ENCODE data around the gene GET3. TPM values are rescaled to one million over a fixed set of nuclear protein-coding genes. Genes with fewer than 3 reads are reported as not detected.

Gene GET3
- total RNA-seq (100 to 1,000 TPM in 1 of 2 experiments, 10 to 100 TPM in 1; 96.9 to 101 TPM), polyA plus RNA-seq (72.5 TPM)

DNA sequence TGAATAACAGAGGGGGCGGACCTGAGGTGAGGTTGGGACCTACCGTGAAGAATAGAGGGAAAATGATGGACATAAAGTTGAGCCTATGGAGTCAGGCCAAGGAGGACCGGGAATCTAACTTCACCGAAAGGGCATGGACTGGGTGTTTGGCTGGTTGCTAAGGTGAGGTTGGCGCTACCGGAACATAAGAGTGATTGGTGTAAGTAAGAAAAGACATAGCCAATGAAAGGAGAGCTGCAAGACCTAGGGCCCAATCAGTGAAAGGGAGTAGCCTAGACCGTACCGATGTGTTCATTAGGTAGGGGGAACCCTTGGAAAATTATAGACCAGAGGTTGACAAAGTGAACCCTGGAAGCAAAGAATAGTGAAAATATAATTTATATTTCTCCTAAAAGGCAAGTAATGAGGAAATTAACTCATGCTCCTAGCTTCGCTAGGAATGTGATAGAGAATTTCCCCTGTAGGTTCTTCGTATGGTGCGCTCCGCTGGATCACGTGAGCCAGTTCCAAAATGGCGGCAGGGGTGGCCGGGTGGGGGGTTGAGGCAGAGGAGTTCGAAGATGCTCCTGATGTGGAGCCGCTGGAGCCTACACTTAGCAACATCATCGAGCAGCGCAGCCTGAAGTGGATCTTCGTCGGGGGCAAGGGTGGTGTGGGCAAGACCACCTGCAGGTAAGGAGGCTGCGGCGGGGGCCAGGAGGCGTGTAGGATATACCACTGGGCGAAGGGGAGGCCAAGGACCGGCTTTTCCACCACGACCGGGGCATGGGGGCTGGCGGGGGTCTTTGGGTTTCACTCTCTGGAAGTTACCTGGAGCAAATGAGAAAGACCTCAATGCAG, at the start of gene GET3:
TSS of gene GET3 (plus strand) at position 503 of the 840 bp plus-strand sequence. CDS start at position 512, 9 bp downstream.
- peaks cover 37% of the 10 kb centered on the region for H3K4me1 ChIP-seq (ENCODE audit: insufficient read depth, low read length)
- Mint-ChIP-seq H3K27ac (peak within 1 kb of the TSS; percentile 93 to 99 (median 97)), H3K4me1 (peaks cover 36 to 48% (median 42%) of the 10 kb centered on the region in 3 donors), H3K36me3 (peaks cover 0 to 37% (median 4%) of the 10 kb centered on the region in 3 donors), H3K9me3 (no peaks in the 10 kb centered on the region), H3K4me3 (peak within 1 kb of the TSS; percentile 87 to 100 (median 99)), H3K27me3 (no peaks in the 10 kb centered on the region)
- CTCF ChIA-PET: interaction anchor here (0.8 to 3.1 kb wide), 9 partner anchors 14 to 97 kb away, joined by 3 to 15 read pairs (median 4); no protein-coding TSS in a partner anchor
- POLR2A ChIA-PET: interaction anchor here (0.8 to 4.9 kb wide), 6 partner anchors 14 to 126 kb away, joined by 3 to 38 read pairs (median 6); partner anchors contain the start of genes TNPO2 and ZNF791
- peak within 1 kb of the TSS; percentile 95 for H3K27ac ChIP-seq (ENCODE audit: low read depth, low read length)
- no peaks in the 10 kb centered on the region for H3K9me3 ChIP-seq (ENCODE audit: low read length)
- H3K27me3 ChIP-seq (ENCODE audit: insufficient read depth, low read length, poor library complexity, severe bottlenecking): no peaks in the 10 kb centered on the region
- peak within 1 kb of the TSS; percentile 81 for H3K4me3 ChIP-seq (ENCODE audit: low read length)
- peaks cover 14% of the 10 kb centered on the region for H3K36me3 ChIP-seq (ENCODE audit: insufficient read depth, low read length)
- peak; percentile 69 to 89 (median 85) for DNase-seq

DNA sequence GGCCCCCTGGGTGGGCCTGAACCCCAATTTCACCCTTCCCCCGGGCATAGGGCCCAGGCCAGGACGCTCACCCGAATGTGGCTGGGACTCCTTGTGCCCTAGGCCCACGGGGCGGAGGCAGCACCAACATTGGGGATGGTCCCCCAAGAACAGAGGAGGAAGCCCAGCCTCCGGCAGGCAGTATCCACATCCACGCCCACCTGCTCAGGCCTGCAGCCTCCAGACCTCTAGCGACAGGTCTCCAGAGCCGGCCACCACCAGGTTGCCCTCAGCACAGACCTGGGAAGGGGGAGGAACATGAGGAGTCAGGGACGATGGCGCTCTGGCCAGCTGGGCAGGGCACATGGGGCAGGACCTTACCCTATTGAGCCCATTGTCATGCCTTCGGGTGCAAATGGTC, 48.3 kb upstream of the GET3 start:
- H3K36me3 ChIP-seq (ENCODE audit: insufficient read depth, low read length): no peaks in the 10 kb centered on the region
- POLR2A ChIA-PET: no interaction called here
- DNase-seq: no peak
- Mint-ChIP-seq H3K36me3 (peaks cover 0 to 1% (median 0%) of the 10 kb centered on the region in 3 donors), H3K27me3 (no peaks in the 10 kb centered on the region), H3K4me1 (peaks cover 0 to under 1% (median 0%) of the 10 kb centered on the region in 3 donors), H3K9me3 (no peaks in the 10 kb centered on the region), H3K4me3 (no peak overlapping the region), H3K27ac (no peak overlapping the region)
- no peaks in the 10 kb centered on the region for H3K4me1 ChIP-seq (ENCODE audit: insufficient read depth, low read length)
- H3K9me3 ChIP-seq (ENCODE audit: low read length): no peaks in the 10 kb centered on the region
- H3K27ac ChIP-seq (ENCODE audit: low read depth, low read length): no peak overlapping the region
- CTCF ChIA-PET: interaction anchor here (1.0 kb wide), 1 partner anchor 8 kb away, joined by 3 read pairs; no protein-coding TSS in a partner anchor
- no peak overlapping the region for H3K4me3 ChIP-seq (ENCODE audit: low read length)
- H3K27me3 ChIP-seq (ENCODE audit: insufficient read depth, low read length, poor library complexity, severe bottlenecking): no peaks in the 10 kb centered on the region

DNA sequence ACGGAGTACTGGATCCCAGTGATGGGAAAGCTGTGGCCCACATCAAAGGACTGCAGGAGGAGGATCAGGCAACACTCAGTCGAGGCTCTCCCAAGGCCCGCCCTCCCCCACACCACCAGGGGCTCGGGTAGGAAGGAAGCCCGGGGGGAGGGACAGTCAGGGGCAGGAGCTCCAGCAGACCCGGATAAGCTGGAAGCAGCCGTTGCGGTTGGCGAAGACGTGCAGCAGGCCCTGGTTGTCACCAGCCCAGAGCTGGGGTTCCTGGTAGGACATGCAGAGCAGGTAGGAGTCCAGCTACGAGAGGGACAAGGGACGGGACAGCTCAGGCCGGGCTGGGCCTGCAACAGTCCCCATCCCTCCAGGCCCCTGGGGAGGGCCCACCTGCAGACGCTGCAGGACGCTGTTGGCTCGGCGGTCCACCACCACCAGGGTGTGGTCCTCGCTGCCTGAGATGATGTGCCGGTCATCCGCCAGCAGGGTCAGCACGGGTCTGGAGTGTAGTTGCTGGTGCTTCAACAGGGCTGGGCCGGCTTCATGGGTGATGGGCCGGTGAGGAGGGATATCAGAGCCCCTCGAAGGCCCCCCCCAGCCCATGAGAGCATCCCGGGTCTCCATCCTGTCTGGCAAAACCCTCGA, 47.6 kb upstream of the GET3 start:
- no peaks in the 10 kb centered on the region for H3K27me3 Mint-ChIP-seq
- H3K9me3 Mint-ChIP-seq: no peaks in the 10 kb centered on the region
- no peaks in the 10 kb centered on the region for H3K4me1 Mint-ChIP-seq
- Histone ChIP-seq H3K4me1 (ENCODE audit: insufficient read depth, low read length) (no peaks in the 10 kb centered on the region), H3K4me3 (ENCODE audit: low read length) (no peak overlapping the region), H3K9me3 (ENCODE audit: low read length) (no peaks in the 10 kb centered on the region), H3K27ac (ENCODE audit: low read depth, low read length) (no peak overlapping the region), H3K36me3 (ENCODE audit: insufficient read depth, low read length) (no peaks in the 10 kb centered on the region), H3K27me3 (ENCODE audit: insufficient read depth, low read length, poor library complexity, severe bottlenecking) (no peaks in the 10 kb centered on the region)
- H3K27ac Mint-ChIP-seq: no peak overlapping the region
- H3K36me3 Mint-ChIP-seq: peaks cover 0 to 1% (median 0%) of the 10 kb centered on the region in 3 donors
- POLR2A ChIA-PET: no interaction called here
- no peak overlapping the region for H3K4me3 Mint-ChIP-seq
- no peak for DNase-seq
- CTCF ChIA-PET: interaction anchor here (1.0 kb wide), 1 partner anchor 9 kb away, joined by 3 read pairs; no protein-coding TSS in a partner anchor

DNA sequence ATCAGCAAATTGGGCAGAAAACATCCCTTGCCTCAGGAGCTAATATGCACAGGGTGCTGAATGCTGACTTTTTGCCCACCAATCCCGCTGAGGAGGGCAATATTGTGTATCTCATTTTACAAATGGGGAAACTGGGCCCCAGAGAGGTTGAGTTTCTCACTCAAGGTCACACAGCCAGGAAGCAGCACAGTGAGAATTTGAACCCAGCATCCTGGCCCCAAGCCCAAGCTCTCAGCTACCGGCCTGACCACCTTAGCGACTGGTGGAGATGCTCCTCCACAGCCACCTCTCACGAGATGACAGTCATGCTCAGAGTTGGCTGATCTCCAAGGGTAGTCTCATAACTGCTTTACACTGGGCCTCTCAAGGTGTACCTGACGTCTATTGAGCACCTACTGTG, 44.3 kb upstream of the GET3 start:
- Mint-ChIP-seq H3K27me3 (peaks cover 0 to 3% of the 10 kb centered on the region in 2 donors), H3K4me1 (peaks cover 8 to 11% (median 8%) of the 10 kb centered on the region in 3 donors), H3K9me3 (no peaks in the 10 kb centered on the region), H3K27ac (no peak overlapping the region), H3K4me3 (no peak overlapping the region), H3K36me3 (peaks cover 0 to 4% (median 0%) of the 10 kb centered on the region in 3 donors)
- no peak for DNase-seq
- H3K27ac ChIP-seq (ENCODE audit: low read depth, low read length): no peak overlapping the region
- peaks cover 12% of the 10 kb centered on the region for H3K4me1 ChIP-seq (ENCODE audit: insufficient read depth, low read length)
- H3K27me3 ChIP-seq (ENCODE audit: insufficient read depth, low read length, poor library complexity, severe bottlenecking): no peaks in the 10 kb centered on the region
- H3K9me3 ChIP-seq (ENCODE audit: low read length): no peaks in the 10 kb centered on the region
- no peak overlapping the region for H3K4me3 ChIP-seq (ENCODE audit: low read length)
- ChIA-PET POLR2A (no interaction called here), CTCF (no interaction called here)
- H3K36me3 ChIP-seq (ENCODE audit: insufficient read depth, low read length): no peaks in the 10 kb centered on the region

DNA sequence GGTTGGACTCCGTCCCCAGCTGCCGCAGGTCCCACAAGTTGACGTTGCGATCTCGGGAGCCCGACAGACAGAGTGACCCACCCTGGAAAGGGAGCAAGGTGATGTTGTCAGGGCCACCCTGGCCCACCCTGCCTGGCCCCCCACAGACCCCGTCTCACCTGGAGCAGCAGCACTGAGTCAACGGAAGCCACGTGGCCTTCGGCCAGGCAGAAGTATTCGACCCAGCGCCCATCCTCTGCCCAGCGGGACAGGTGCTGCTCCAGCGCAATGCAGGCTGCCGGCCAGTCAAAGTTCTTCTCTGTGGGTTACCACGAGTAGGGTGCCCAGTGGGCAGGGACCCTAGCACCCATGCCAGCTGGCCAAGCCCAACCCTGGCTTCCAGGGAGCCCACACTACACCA, 42.7 kb upstream of the GET3 start:
- Mint-ChIP-seq H3K27me3 (peaks cover 0 to 3% of the 10 kb centered on the region in 2 donors), H3K9me3 (no peaks in the 10 kb centered on the region), H3K27ac (no peak overlapping the region), H3K4me3 (peak overlapping the region in 5 of 7 donors; percentile 43 to 82 (median 47)), H3K36me3 (peaks cover 0 to 7% (median 0%) of the 10 kb centered on the region in 3 donors), H3K4me1 (peaks cover 10 to 15% (median 12%) of the 10 kb centered on the region in 3 donors)
- POLR2A ChIA-PET: no interaction called here
- Histone ChIP-seq H3K36me3 (ENCODE audit: insufficient read depth, low read length) (no peaks in the 10 kb centered on the region), H3K4me3 (ENCODE audit: low read length) (no peak overlapping the region), H3K4me1 (ENCODE audit: insufficient read depth, low read length) (peaks cover 12% of the 10 kb centered on the region), H3K27me3 (ENCODE audit: insufficient read depth, low read length, poor library complexity, severe bottlenecking) (no peaks in the 10 kb centered on the region), H3K9me3 (ENCODE audit: low read length) (no peaks in the 10 kb centered on the region), H3K27ac (ENCODE audit: low read depth, low read length) (no peak overlapping the region)
- CTCF ChIA-PET: interaction anchor here (1.1 kb wide), 1 partner anchor 9 kb away, joined by 3 read pairs; no protein-coding TSS in a partner anchor
- no peak for DNase-seq

DNA sequence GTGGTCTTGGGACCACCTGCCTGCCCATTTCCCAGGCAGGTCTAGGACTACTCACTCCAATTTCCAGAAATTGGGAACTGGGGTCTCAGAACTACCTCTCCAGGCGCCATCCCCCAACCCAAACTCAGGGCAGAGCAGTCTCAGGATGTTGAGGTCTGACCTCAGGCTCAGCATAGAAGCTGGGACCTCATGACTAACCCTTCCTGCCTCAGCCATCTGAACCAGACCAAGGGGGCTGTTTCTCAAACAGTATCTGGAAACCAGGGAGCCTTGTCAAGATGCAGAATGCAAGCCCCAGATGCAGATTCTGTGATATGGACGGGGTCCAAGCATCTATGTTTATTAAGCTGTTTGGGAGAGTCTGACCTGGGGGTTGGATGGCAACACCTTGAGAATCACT, 42.2 kb upstream of the GET3 start:
- DNase-seq: no peak
- H3K4me3 Mint-ChIP-seq: peak overlapping the region in 6 of 7 donors; percentile 14 to 82 (median 46)

DNA sequence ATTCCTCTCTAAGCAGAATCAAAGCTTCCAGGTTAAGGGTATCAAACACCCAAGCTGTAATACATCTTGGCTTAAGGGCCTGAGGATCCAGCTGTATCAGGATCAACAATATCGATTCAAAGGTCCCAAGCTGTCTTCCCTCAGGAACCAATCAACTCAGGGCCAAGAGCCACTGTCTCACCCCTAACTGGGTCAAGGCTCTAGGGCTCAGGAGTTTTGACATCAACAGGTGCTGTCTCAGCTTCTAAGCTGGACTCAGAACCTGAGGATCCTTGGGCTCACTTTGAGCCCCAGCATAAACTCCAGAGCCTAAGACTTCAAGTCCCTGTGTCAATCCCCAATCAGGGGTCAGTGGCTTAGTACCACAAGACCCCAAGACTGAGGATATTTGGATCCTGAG, 41.8 kb upstream of the GET3 start:
- peak overlapping the region in 5 of 8 donors; percentile 60 to 85 (median 71) for H3K27ac Mint-ChIP-seq
- POLR2A ChIA-PET: interaction anchor here (1.0 to 2.4 kb wide), 3 partner anchors 14 to 39 kb away, joined by 4 to 9 read pairs (median 9); partner anchors contain the start of genes DHPS and TRIR
- CTCF ChIA-PET: interaction anchor here (1.1 to 1.6 kb wide), 2 partner anchors 10 to 14 kb away, joined by 3 to 5 read pairs; partner anchors contain the start of gene DHPS

More for the DNA sequence above, 42.2 kb upstream of the GET3 start:
- H3K27me3 ChIP-seq (ENCODE audit: insufficient read depth, low read length, poor library complexity, severe bottlenecking): no peaks in the 10 kb centered on the region
- no peaks in the 10 kb centered on the region for H3K36me3 ChIP-seq (ENCODE audit: insufficient read depth, low read length)
- H3K9me3 Mint-ChIP-seq: no peaks in the 10 kb centered on the region
- H3K9me3 ChIP-seq (ENCODE audit: low read length): no peaks in the 10 kb centered on the region
- CTCF ChIA-PET: interaction anchor here (1.1 to 1.6 kb wide), 2 partner anchors 9 to 13 kb away, joined by 3 to 5 read pairs; partner anchors contain the start of gene DHPS
- peaks cover 12% of the 10 kb centered on the region for H3K4me1 ChIP-seq (ENCODE audit: insufficient read depth, low read length)
- peaks cover 0 to 3% of the 10 kb centered on the region in 2 donors for H3K27me3 Mint-ChIP-seq
- H3K36me3 Mint-ChIP-seq: peaks cover 0 to 8% (median 0%) of the 10 kb centered on the region in 3 donors
- peak overlapping the region; percentile 58 for H3K4me3 ChIP-seq (ENCODE audit: low read length)
- peak overlapping the region in 1 of 8 donors; percentile 17 for H3K27ac Mint-ChIP-seq
- POLR2A ChIA-PET: no interaction called here
- H3K27ac ChIP-seq (ENCODE audit: low read depth, low read length): no peak overlapping the region
- H3K4me1 Mint-ChIP-seq: peaks cover 10 to 15% (median 12%) of the 10 kb centered on the region in 3 donors

More for the DNA sequence above, 41.8 kb upstream of the GET3 start:
- Histone ChIP-seq H3K36me3 (ENCODE audit: insufficient read depth, low read length) (no peaks in the 10 kb centered on the region), H3K27me3 (ENCODE audit: insufficient read depth, low read length, poor library complexity, severe bottlenecking) (no peaks in the 10 kb centered on the region), H3K9me3 (ENCODE audit: low read length) (no peaks in the 10 kb centered on the region), H3K4me3 (ENCODE audit: low read length) (peak overlapping the region; percentile 58), H3K4me1 (ENCODE audit: insufficient read depth, low read length) (peaks cover 12% of the 10 kb centered on the region), H3K27ac (ENCODE audit: low read depth, low read length) (no peak overlapping the region)
- no peaks in the 10 kb centered on the region for H3K9me3 Mint-ChIP-seq
- H3K36me3 Mint-ChIP-seq: peaks cover 0 to 10% (median 0%) of the 10 kb centered on the region in 3 donors
- H3K4me3 Mint-ChIP-seq: peak overlapping the region; percentile 64 to 98 (median 79)
- no peak for DNase-seq
- peaks cover 0 to 3% of the 10 kb centered on the region in 2 donors for H3K27me3 Mint-ChIP-seq
- H3K4me1 Mint-ChIP-seq: peaks cover 10 to 15% (median 12%) of the 10 kb centered on the region in 3 donors
